Measurements from ENCODE around the gene KRAS.

Gene KRAS

GRCh38 chr12:25182765-25183164, 68.0 kb downstream of the KRAS start:
- Mint-ChIP-seq H3K9me3 (no peaks in the 10 kb centered on the region), H3K4me3 (no peak overlapping the region), H3K4me1 (no peaks in the 10 kb centered on the region), H3K27ac (no peak overlapping the region), H3K27me3 (ENCODE audit: low read depth, poor library complexity) (peaks cover 5% of the 10 kb centered on the region), H3K36me3 (ENCODE audit: low read depth) (no peaks in the 10 kb centered on the region)
- no peak for DNase-seq
- TF ChIP-seq CTCF (IDR thresholded peaks at IDR 0.05) = no peak

GRCh38 chr12:25162866-25163265, 87.9 kb downstream of the KRAS start:
- no peak overlapping the region for H3K4me3 Mint-ChIP-seq

GRCh38 chr12:25156061-25156460, 94.7 kb downstream of the KRAS start:
- no peak overlapping the region for H3K4me3 Mint-ChIP-seq
- TF ChIP-seq CTCF (IDR thresholded peaks at IDR 0.05) = no peak

More at GRCh38 chr12:25162866-25163265, 87.9 kb downstream of the KRAS start:
- Mint-ChIP-seq H3K4me1 (no peaks in the 10 kb centered on the region), H3K36me3 (ENCODE audit: low read depth) (no peaks in the 10 kb centered on the region), H3K9me3 (no peaks in the 10 kb centered on the region), H3K27me3 (ENCODE audit: low read depth, poor library complexity) (no peaks in the 10 kb centered on the region), H3K27ac (no peak overlapping the region)
- no peak for DNase-seq
- no peak for TF ChIP-seq CTCF (IDR thresholded peaks at IDR 0.05)

GRCh38 chr12:25155022-25155576, 95.6 kb downstream of the KRAS start:
- no peak for DNase-seq
- H3K4me3 Mint-ChIP-seq = no peak overlapping the region
- H3K9me3 Mint-ChIP-seq = no peaks in the 10 kb centered on the region

More at GRCh38 chr12:25156061-25156460, 94.7 kb downstream of the KRAS start:
- no peak overlapping the region for H3K27ac Mint-ChIP-seq
- no peaks in the 10 kb centered on the region for H3K9me3 Mint-ChIP-seq
- peaks cover 3% of the 10 kb centered on the region for H3K27me3 Mint-ChIP-seq (ENCODE audit: low read depth, poor library complexity)
- H3K36me3 Mint-ChIP-seq (ENCODE audit: low read depth) = no peaks in the 10 kb centered on the region
- no peak for DNase-seq
- H3K4me1 Mint-ChIP-seq = no peaks in the 10 kb centered on the region

More at GRCh38 chr12:25155022-25155576, 95.6 kb downstream of the KRAS start:
- TF ChIP-seq CTCF (IDR thresholded peaks at IDR 0.05) = peak; percentile 72
- Mint-ChIP-seq H3K4me1 (no peaks in the 10 kb centered on the region), H3K27ac (no peak overlapping the region), H3K36me3 (ENCODE audit: low read depth) (no peaks in the 10 kb centered on the region), H3K27me3 (ENCODE audit: low read depth, poor library complexity) (peaks cover 3% of the 10 kb centered on the region)
